ENCODE data around the gene EPC1. TPM values are rescaled to one million over a fixed set of nuclear protein-coding genes. Genes with fewer than 3 reads are reported as not detected.

EPC1 gene
- polyA plus RNA-seq, 1 of the 3 experiments (the other 2 are of a cell fraction) = 21.8 TPM

GRCh38 chr10:32340596-32341180 is 6.3 kb downstream of the EPC1 start:
- CTCF ChIA-PET = no interaction called here

More at GRCh38 chr10:32340596-32341180, 6.3 kb downstream of the EPC1 start:
- Histone ChIP-seq H3K27me3 (ENCODE audit: insufficient read depth) (no peaks in the 10 kb centered on the region), H3F3A (replicated peaks; ENCODE audit: insufficient read depth) (peaks cover under 1% of the 10 kb centered on the region), H3K4me3 (ENCODE audit: low read depth in 2 of 2, low read length in 1 of 2) (no peak overlapping the region), H3K9ac (no peak overlapping the region), H3K9me3 (no peaks in the 10 kb centered on the region), H2AFZ (ENCODE audit: low read depth) (no peak overlapping the region), H3K27ac (ENCODE audit: low read depth in 2 of 2, low read length in 1 of 2) (no peak overlapping the region), H3K4me1 (ENCODE audit: control insufficient read depth in 1 of 2, insufficient read depth in 2 of 2, low read depth in 1 of 2, low read length in 1 of 2) (peaks cover 15 to 30% of the 10 kb centered on the region in 2 experiments; a peak in 3 of 4 replicates), H3K79me2 (ENCODE audit: insufficient read depth) (peaks cover 100% of the 10 kb centered on the region), H4K20me1 (ENCODE audit: insufficient read depth) (peaks cover 97% of the 10 kb centered on the region), H3K9me2 (no peaks in the 10 kb centered on the region), H3K36me3 (replicated peaks in 1 of 2; ENCODE audit: control insufficient read depth in 1 of 2, insufficient read depth in 2 of 2, low read length in 1 of 2) (peaks cover 9 to 27% of the 10 kb centered on the region in 2 experiments), H3K4me2 (no peak overlapping the region)
- 67% methylated on average over 4 of the region's 4 CpGs for WGBS (ENCODE audit: low lambda C conversion rate)
- DNase-seq = no peak
- POLR2A ChIA-PET = no interaction called here
- no peak for TF ChIP-seq EZH2phosphoT487 (IDR thresholded peaks at IDR 0.05; ENCODE audit: borderline replicate concordance, low read depth)
- TF ChIP-seq GATA2 (CRISPR knock-in tag; IDR thresholded peaks at IDR 0.05) = no peak
- TF ChIP-seq USF1 (IDR thresholded peaks at IDR 0.05; ENCODE audit: borderline replicate concordance, low read depth) = no peak
- TF ChIP-seq JUND (IDR thresholded peaks at IDR 0.05) = no peak
- no peak for TF ChIP-seq RFX5 (IDR thresholded peaks at IDR 0.05; ENCODE audit: low read length)
- no peak for TF ChIP-seq SIN3A (IDR thresholded peaks at IDR 0.05; ENCODE audit: borderline replicate concordance, low read depth, low read length)
- TF ChIP-seq CTCF (IDR thresholded peaks at IDR 0.05) = no peak
- TF ChIP-seq FOXJ3 (CRISPR knock-in tag; IDR thresholded peaks at IDR 0.05) = no peak
- TF ChIP-seq CHD2 (IDR thresholded peaks at IDR 0.05; ENCODE audit: low read length, partially characterized antibody) = no peak
- TF ChIP-seq IRF3 (IDR thresholded peaks at IDR 0.05; ENCODE audit: low read depth, low read length) = no peak
- TF ChIP-seq REST (IDR thresholded peaks at IDR 0.05; ENCODE audit: low read depth, low read length) = no peak
- TF ChIP-seq MXI1 (IDR thresholded peaks at IDR 0.05; ENCODE audit: low read depth, low read length) = no peak
- TF ChIP-seq EP300 (IDR thresholded peaks at IDR 0.05; ENCODE audit: borderline replicate concordance in 1 of 2, low read depth in 1 of 2, low read length in 1 of 2) = no peak
- TF ChIP-seq USF2 (IDR thresholded peaks at IDR 0.05; ENCODE audit: borderline replicate concordance, low read depth, low read length) = no peak
- TF ChIP-seq YY1 (IDR thresholded peaks at IDR 0.05; ENCODE audit: low read depth) = no peak
- no peak for TF ChIP-seq RXRA (IDR thresholded peaks at IDR 0.05; ENCODE audit: borderline replicate concordance, low read depth)
- no peak for TF ChIP-seq NRF1 (IDR thresholded peaks at IDR 0.05; ENCODE audit: low read depth, low read length)

All from SK-N-SH (cell line).